Stimulated activated CD8-positive, alpha-beta memory T cell treated with anti-CD3 and anti-CD28 coated beads, Interleukin-12 subunit alpha, Interleukin-12 subunit beta, amount 100 ng/mL, for 4 hours (primary cell): Measurements from ENCODE around the gene SOX9.
"Not testable (repeated sequence)": the region's sequence is repeated elsewhere in the genome, so short reads cannot be mapped to it uniquely, and the experiment has no call there.

ENCODE experiments used
- DNase-seq: peaks from one replicate; pipeline ENCODE4 v3.0.0-alpha.2; 2020; ENCODE audit warnings: low read depth

SOX9 gene

GRCh38 chr17:72126575-72127486, 6.0 kb downstream of the SOX9 start:
- DNase-seq, result no peak

- no peak for DNase-seq
Observed at GRCh38 chr17:72128039-72128438, 7.2 kb downstream of the SOX9 start.

- no peak for DNase-seq
Observed at GRCh38 chr17:72134608-72135394, 14.0 kb downstream of the SOX9 start.

GRCh38 chr17:72135546-72136325, 14.9 kb downstream of the SOX9 start:
- DNase-seq, result no peak

- no peak for DNase-seq
Observed at GRCh38 chr17:72136692-72137091, 15.9 kb downstream of the SOX9 start.

GRCh38 chr17:72137161-72137560, 16.3 kb downstream of the SOX9 start:
- no peak for DNase-seq

GRCh38 chr17:72139212-72139611, 18.4 kb downstream of the SOX9 start:
- no peak for DNase-seq

- DNase-seq, result no peak
Observed at GRCh38 chr17:72141336-72141735, 20.5 kb downstream of the SOX9 start.

- DNase-seq, result not testable (repeated sequence)
Observed at GRCh38 chr17:72142097-72142496, 21.3 kb downstream of the SOX9 start.

GRCh38 chr17:72142614-72143013, 21.8 kb downstream of the SOX9 start:
- no peak for DNase-seq

- DNase-seq, result no peak
Observed at GRCh38 chr17:72143245-72143644, 22.4 kb downstream of the SOX9 start.

- DNase-seq, result no peak
Observed at GRCh38 chr17:72144101-72144500, 23.3 kb downstream of the SOX9 start.

GRCh38 chr17:72145562-72145961, 24.7 kb downstream of the SOX9 start:
- no peak for DNase-seq

- DNase-seq, result no peak
Observed at GRCh38 chr17:72145962-72146361, 25.1 kb downstream of the SOX9 start.

- no peak for DNase-seq
Observed at GRCh38 chr17:72146371-72146770, 25.6 kb downstream of the SOX9 start.

- no peak for DNase-seq
Observed at GRCh38 chr17:72150632-72151460, 30.0 kb downstream of the SOX9 start.

- DNase-seq, result no peak
Observed at GRCh38 chr17:72151565-72152386, 31.0 kb downstream of the SOX9 start.

- no peak for DNase-seq
Observed at GRCh38 chr17:72152387-72152929, 31.6 kb downstream of the SOX9 start.

- DNase-seq, result no peak
Observed at GRCh38 chr17:72158895-72159885, 38.4 kb downstream of the SOX9 start.
